Lower leg skin (tissue), 4 donors: ENCODE measurements around the gene UGDH. TPM values are rescaled to one million over a fixed set of nuclear protein-coding genes. Genes with fewer than 3 reads are reported as not detected.

Experiments used
- DNase-seq, 2 donors: peaks; one replicate each; pipeline ENCODE4 v3.0.0-alpha.2; 2019; ENCODE audit warnings: low spot score in 2 of 2
- H3K4me3 ChIP-seq: fragments of 200-600 bp; sonication (generic); 2 replicates; pipeline ENCODE4 v1.5.1; 2017; ENCODE audit warnings: mild to moderate bottlenecking, low read depth; ENCODE audit not compliant: poor library complexity, severe bottlenecking
- CTCF ChIP-seq, 3 donors: fragments of 450-650 bp; IDR thresholded peaks; one replicate each; pipeline ENCODE4 v1.5.1; 2016; ENCODE audit warnings: antibody characterized with exemption in 3 of 3, mild to moderate bottlenecking in 3 of 3, moderate library complexity in 2 of 3
- POLR2A ChIP-seq, 2 donors: fragments of 450-650 bp; IDR thresholded peaks; one replicate each; pipeline ENCODE4 v1.6.1; 2016 to 2017; ENCODE audit warnings: antibody characterized with exemption in 2 of 2, mild to moderate bottlenecking in 1 of 2, moderate library complexity in 1 of 2
- WGBS, 2 donors: methylation state at CpG; one replicate each; pipeline ENCODE4 v1.1.5; 2018; 5-methylcytosine and 5-hydroxymethylcytosine counted together
- intact Hi-C: fragments of 100-400 bp; cut with DNase I; formaldehyde crosslinking; loops from one replicate; pipeline ENCODE4 v1.15.0; 2023; ENCODE audit warnings: low total_unique reads
- total RNA-seq, 4 donors: library from RNA; depleted of rRNA; stranded (reverse); fragments of >200 nt; gene quantifications; one replicate each; pipeline ENCODE4 v1.1.0, GENCODE V29; 2016

Gene UGDH
- total RNA-seq, 4 donors from 2014 or later: 20.2 to 29.4 (median 24.3) TPM

- no peak overlapping the region for H3K4me3 ChIP-seq
- WGBS, 2 donors: 55% methylated on average over 3 of the region's 3 CpGs
- TF ChIP-seq CTCF (IDR thresholded peaks at IDR 0.05) (no peak), POLR2A (IDR thresholded peaks at IDR 0.05) (no peak)
- intact Hi-C loops: no loop called here
- DNase-seq: no peak
Observed at GRCh38 chr4:39568805-39569204, 41.6 kb upstream of the UGDH start.

GRCh38 chr4:39565878-39566600 is 38.8 kb upstream of the UGDH start:
- no peak overlapping the region for H3K4me3 ChIP-seq
- DNase-seq: no peak
- no peak for TF ChIP-seq CTCF (IDR thresholded peaks at IDR 0.05)
- no peak for TF ChIP-seq POLR2A (IDR thresholded peaks at IDR 0.05)
- 84 to 89% methylated on average over 6 of the region's 6 CpGs for WGBS, 2 donors
- intact Hi-C loops: no loop called here

- DNase-seq: no peak
- no peak for TF ChIP-seq CTCF (IDR thresholded peaks at IDR 0.05)
- no peak for TF ChIP-seq POLR2A (IDR thresholded peaks at IDR 0.05)
- H3K4me3 ChIP-seq: no peak overlapping the region
- intact Hi-C loops: no loop called here
- 54 to 64% methylated on average over 6 of the region's 6 CpGs for WGBS, 2 donors
Observed at GRCh38 chr4:39563346-39563847, 36.2 kb upstream of the UGDH start.

- intact Hi-C loops: no loop called here
- WGBS, 2 donors: 95 to 100% methylated on average over 5 of the region's 5 CpGs
Observed at GRCh38 chr4:39562792-39563191, 35.6 kb upstream of the UGDH start.

GRCh38 chr4:39559626-39560025 is 32.4 kb upstream of the UGDH start:
- no peak for TF ChIP-seq POLR2A (IDR thresholded peaks at IDR 0.05)
- TF ChIP-seq CTCF (IDR thresholded peaks at IDR 0.05): no peak
- H3K4me3 ChIP-seq: no peak overlapping the region
- intact Hi-C loops: no loop called here
- 60 to 72% methylated on average over 9 of the region's 9 CpGs for WGBS, 2 donors
- no peak for DNase-seq

More at GRCh38 chr4:39562792-39563191, 35.6 kb upstream of the UGDH start:
- no peak for DNase-seq
- no peak for TF ChIP-seq CTCF (IDR thresholded peaks at IDR 0.05)
- TF ChIP-seq POLR2A (IDR thresholded peaks at IDR 0.05): no peak
- H3K4me3 ChIP-seq: no peak overlapping the region
